SK-N-SH treated with all-trans-retinoic acid at 6 μM for 48 hours (cell line): ENCODE measurements around the gene SRD5A3.

Experiments used
- ARNTL ChIP-seq: fragments of 450-650 bp; formaldehyde crosslinking; IDR thresholded peaks from 2 replicates; pipeline ENCODE4 v1.5.0; 2020; ENCODE audit warnings: low read depth, mild to moderate bottlenecking, moderate library complexity, borderline replicate concordance
- CSDC2 ChIP-seq: fragments of 250-450 bp; sonication (Bioruptor Pico); IDR thresholded peaks from 2 replicates; pipeline ENCODE4 v1.5.0; 2020; ENCODE audit warnings: mild to moderate bottlenecking, moderate library complexity
- ISL1 ChIP-seq: fragments of 250-450 bp; sonication (Bioruptor Pico); IDR thresholded peaks from 2 replicates; pipeline ENCODE4 v2.1.2; 2022; ENCODE audit warnings: mild to moderate bottlenecking, moderate library complexity
- OSR1 ChIP-seq: fragments of 250-450 bp; sonication (Bioruptor Pico); IDR thresholded peaks from 2 replicates; pipeline ENCODE4 v1.8.0; 2022; ENCODE audit warnings: moderate library complexity, mild to moderate bottlenecking, inconsistent platforms
- PPARA ChIP-seq: fragments of 250-450 bp; sonication (Bioruptor Pico); IDR thresholded peaks from 2 replicates; pipeline ENCODE4 v1.5.0; 2020; ENCODE audit warnings: mild to moderate bottlenecking, borderline replicate concordance
- ZC3H10 ChIP-seq: fragments of 250-450 bp; sonication (Bioruptor Pico); IDR thresholded peaks from 2 replicates; pipeline ENCODE4 v1.5.1; 2021; ENCODE audit warnings: mild to moderate bottlenecking, moderate library complexity
- ZFP3 ChIP-seq: fragments of 250-450 bp; sonication (Bioruptor Pico); IDR thresholded peaks from 2 replicates; pipeline ENCODE4 v1.5.0; 2020; ENCODE audit warnings: mild to moderate bottlenecking, moderate library complexity
- ZFP30 ChIP-seq: fragments of 450-650 bp; formaldehyde crosslinking; IDR thresholded peaks from 2 replicates; pipeline ENCODE4 v1.5.0; 2022; ENCODE audit warnings: mild to moderate bottlenecking, moderate library complexity
- ZNF565 ChIP-seq: fragments of 450-650 bp; formaldehyde crosslinking; conservative IDR thresholded peaks from 2 replicates; pipeline ENCODE4 v1.5.0; 2020; ENCODE audit warnings: low read depth, mild to moderate bottlenecking, moderate library complexity
- ZNF70 ChIP-seq: fragments of 450-650 bp; formaldehyde crosslinking; IDR thresholded peaks from 2 replicates; pipeline ENCODE4 v1.5.0; 2020; ENCODE audit warnings: mild to moderate bottlenecking, moderate library complexity
- ZNF8 ChIP-seq: fragments of 450-650 bp; formaldehyde crosslinking; IDR thresholded peaks from 2 replicates; pipeline ENCODE4 v1.5.0; 2020; ENCODE audit warnings: mild to moderate bottlenecking, moderate library complexity
- TF ChIP-seq, protein P1 (sequence below): fragments of 250-450 bp; sonication (Bioruptor Pico); IDR thresholded peaks from 2 replicates; pipeline ENCODE4 v1.8.0; 2020; ENCODE audit warnings: mild to moderate bottlenecking, moderate library complexity, borderline replicate concordance
- TF ChIP-seq, protein P2 (sequence below): fragments of 250-450 bp; sonication (Bioruptor Pico); IDR thresholded peaks from 2 replicates; pipeline ENCODE4 v1.5.1; 2020; ENCODE audit warnings: low read depth, mild to moderate bottlenecking, moderate library complexity
- TF ChIP-seq, protein P3 (sequence below): fragments of 250-450 bp; sonication (Bioruptor Pico); IDR thresholded peaks from 2 replicates; pipeline ENCODE4 v1.5.1; 2021; ENCODE audit warnings: mild to moderate bottlenecking, moderate library complexity

DNA sequence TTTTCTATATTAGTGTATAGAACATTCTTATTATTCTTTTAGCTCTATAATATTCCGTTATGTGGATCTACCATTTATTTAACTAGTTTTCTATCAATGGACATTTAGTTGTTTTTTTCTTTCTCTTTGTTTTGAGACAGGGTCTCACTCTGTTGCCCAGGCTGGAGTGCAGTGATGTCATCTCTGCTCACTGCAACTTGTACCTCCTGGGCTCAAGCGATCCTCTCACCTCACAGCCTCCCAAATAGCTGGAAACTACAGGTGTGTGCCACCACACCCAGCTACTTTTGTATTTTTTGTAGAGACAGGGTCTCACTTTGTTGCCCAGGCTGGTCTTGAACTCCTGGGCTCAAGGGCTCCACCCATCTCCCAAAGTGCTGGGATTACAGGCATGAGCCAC is 60.5 kb downstream of the SRD5A3 start:
- TF ChIP-seq ZC3H10 (CRISPR knock-in tag) (no peak), ZNF565 (CRISPR knock-in tag) (no peak), ZFP30 (no peak), CSDC2 (CRISPR knock-in tag) (no peak), PPARA (CRISPR knock-in tag) (no peak), ARNTL (CRISPR knock-in tag) (no peak), ISL1 (CRISPR knock-in tag) (no peak), ZNF8 (CRISPR knock-in tag) (no peak), OSR1 (CRISPR knock-in tag) (no peak), ZNF70 (CRISPR knock-in tag) (no peak), ZFP3 (no peak)
- TF ChIP-seq, protein P1, sequence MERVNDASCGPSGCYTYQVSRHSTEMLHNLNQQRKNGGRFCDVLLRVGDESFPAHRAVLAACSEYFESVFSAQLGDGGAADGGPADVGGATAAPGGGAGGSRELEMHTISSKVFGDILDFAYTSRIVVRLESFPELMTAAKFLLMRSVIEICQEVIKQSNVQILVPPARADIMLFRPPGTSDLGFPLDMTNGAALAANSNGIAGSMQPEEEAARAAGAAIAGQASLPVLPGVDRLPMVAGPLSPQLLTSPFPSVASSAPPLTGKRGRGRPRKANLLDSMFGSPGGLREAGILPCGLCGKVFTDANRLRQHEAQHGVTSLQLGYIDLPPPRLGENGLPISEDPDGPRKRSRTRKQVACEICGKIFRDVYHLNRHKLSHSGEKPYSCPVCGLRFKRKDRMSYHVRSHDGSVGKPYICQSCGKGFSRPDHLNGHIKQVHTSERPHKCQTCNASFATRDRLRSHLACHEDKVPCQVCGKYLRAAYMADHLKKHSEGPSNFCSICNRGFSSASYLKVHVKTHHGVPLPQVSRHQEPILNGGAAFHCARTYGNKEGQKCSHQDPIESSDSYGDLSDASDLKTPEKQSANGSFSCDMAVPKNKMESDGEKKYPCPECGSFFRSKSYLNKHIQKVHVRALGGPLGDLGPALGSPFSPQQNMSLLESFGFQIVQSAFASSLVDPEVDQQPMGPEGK (CRISPR knock-in tag), result no peak
- TF ChIP-seq, protein P2, sequence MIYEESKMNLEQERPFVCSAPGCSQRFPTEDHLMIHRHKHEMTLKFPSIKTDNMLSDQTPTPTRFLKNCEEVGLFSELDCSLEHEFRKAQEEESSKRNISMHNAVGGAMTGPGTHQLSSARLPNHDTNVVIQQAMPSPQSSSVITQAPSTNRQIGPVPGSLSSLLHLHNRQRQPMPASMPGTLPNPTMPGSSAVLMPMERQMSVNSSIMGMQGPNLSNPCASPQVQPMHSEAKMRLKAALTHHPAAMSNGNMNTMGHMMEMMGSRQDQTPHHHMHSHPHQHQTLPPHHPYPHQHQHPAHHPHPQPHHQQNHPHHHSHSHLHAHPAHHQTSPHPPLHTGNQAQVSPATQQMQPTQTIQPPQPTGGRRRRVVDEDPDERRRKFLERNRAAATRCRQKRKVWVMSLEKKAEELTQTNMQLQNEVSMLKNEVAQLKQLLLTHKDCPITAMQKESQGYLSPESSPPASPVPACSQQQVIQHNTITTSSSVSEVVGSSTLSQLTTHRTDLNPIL (CRISPR knock-in tag), result no peak
- TF ChIP-seq, protein P3, sequence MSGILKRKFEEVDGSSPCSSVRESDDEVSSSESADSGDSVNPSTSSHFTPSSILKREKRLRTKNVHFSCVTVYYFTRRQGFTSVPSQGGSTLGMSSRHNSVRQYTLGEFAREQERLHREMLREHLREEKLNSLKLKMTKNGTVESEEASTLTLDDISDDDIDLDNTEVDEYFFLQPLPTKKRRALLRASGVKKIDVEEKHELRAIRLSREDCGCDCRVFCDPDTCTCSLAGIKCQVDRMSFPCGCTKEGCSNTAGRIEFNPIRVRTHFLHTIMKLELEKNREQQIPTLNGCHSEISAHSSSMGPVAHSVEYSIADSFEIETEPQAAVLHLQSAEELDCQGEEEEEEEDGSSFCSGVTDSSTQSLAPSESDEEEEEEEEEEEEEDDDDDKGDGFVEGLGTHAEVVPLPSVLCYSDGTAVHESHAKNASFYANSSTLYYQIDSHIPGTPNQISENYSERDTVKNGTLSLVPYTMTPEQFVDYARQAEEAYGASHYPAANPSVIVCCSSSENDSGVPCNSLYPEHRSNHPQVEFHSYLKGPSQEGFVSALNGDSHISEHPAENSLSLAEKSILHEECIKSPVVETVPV, result no peak
